ENCODE results near the gene CRACDL.

CRACDL gene

DNA sequence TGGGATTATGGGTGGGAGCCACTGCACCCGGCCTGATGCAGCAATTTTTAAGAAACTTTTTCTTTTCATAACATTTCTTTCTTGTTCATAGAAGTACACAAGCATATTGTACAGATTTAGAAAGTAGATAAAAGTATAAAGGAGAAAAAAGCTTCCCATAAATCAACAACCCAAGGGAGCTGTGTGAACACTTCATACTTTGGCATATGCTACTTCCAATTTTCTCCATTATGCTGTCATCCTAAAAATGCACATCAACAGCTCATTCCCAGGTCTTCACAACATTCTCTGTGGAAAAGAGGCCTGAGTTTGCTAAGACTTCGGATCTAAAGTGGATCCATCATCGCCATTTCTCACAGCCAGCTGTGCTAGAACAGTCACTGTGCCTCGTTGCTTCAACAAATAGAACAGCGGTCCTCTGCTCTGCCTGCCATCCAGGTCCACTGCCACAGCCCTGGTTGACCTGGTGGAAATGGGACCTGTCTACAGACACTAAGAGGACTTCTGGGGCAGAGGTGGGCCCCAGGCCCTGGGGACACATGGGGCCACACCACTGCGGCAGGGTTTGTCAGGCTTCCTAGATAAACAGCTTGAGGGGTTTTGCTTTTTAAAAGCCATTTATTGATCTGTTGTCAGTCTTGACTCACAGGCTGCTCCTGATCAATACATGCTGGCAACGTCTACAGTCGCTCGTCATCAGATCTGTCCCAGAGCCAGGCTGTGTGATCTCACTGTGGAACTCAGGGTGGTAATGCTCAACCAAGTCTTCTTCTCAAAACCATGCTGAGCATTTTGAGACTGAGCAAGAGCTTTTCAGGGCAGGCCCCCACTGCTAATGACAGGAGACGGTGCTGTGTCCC lies 132.4 kb downstream of the CRACDL start:
- DNase-seq (ENCODE audit: low spot score), result no peak

DNA sequence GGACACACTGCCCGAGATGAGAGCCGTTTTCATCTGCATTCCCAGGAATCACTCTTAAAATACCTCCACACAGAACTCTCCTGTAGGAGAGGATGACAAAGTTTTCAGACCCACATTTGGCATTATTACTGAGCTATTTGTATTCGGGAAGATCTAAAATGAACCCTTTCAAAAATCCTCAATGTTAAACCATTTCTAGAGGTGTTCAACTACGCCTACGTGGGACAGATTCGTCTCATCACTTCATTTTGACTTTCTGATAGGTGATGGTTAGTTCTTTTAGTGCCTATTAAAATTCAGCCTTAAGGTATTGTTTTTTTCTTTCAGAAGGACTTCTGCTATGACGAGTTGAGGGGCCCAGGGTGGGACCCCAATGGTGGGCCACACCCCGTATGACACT lies 133.7 kb downstream of the CRACDL start:
- DNase-seq (ENCODE audit: low spot score), result no peak

DNA sequence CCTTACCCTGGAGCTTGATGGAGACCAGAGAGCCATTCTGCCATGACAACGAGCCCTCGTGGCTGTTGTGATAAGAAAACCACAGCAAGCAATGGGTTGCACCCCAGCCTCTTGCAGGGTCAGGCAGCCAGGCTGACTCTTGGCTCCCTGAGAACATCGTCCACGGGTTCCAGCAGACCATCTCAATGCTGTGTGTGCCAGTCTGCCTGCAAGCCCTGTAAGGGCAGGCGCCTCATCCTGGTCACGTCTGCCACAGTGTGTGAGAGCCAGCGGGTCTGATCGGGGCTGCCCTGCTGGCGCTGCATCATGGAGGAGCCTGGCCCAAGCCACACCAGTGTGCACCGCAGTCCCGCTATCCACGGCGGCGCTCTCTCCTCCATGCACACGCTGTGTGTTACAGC lies 134.1 kb downstream of the CRACDL start:
- no peak for DNase-seq (ENCODE audit: low spot score)

DNA sequence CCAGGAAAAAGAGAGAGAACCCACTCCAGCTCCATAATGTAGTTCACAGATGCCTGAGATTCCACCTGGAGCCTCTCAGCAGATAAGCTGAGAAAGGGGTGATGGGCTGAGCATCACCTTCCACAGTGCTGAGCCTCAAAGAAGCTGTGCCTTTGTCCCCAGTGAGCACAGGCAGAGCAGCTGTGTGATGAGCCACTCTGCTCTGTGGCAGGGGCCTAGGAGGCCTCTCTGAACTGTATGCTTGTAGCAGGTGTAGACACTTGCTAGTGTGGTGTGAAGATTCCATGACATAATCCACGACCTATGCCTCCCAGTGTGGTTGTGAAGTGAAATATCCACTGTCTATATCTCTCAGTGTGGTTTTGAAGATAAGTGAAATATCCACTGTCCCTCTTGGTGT lies 134.7 kb downstream of the CRACDL start:
- no peak for DNase-seq (ENCODE audit: low spot score)

DNA sequence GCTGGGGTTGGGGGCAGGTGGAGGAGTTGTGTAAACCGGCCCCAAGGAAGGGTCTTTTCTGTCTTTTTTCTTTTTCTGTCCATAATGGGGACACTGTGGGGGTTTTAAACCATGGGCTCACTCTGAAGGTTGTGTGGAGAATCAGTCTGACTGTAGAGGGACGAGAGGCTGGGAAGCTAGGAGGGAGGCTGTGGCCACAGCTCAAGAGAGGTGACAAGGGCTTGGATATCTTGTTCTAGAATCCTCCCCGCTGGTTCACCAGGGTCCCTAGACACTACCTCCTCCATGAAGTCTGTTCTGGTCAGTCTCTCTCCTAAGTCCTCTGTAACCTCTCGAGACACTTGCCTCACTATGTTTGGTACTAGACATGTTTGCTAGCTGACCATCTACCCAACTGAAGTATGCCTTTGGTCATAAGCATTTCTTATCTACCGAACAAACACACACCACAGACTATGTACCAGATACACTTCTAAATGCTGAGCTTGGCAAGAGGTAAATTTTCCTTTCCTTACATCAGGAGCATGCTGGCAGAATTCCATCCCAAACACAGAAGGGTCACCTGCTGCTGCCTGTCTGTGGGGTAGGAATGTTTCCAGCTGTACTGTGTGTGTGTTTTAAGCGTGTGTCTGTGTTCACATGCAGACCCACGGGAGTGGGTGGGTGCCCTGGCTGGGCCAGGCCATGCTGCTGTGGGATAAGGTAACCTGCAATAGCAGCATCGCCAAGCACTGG lies 135.5 kb downstream of the CRACDL start:
- no peak for DNase-seq (ENCODE audit: low spot score)

DNA sequence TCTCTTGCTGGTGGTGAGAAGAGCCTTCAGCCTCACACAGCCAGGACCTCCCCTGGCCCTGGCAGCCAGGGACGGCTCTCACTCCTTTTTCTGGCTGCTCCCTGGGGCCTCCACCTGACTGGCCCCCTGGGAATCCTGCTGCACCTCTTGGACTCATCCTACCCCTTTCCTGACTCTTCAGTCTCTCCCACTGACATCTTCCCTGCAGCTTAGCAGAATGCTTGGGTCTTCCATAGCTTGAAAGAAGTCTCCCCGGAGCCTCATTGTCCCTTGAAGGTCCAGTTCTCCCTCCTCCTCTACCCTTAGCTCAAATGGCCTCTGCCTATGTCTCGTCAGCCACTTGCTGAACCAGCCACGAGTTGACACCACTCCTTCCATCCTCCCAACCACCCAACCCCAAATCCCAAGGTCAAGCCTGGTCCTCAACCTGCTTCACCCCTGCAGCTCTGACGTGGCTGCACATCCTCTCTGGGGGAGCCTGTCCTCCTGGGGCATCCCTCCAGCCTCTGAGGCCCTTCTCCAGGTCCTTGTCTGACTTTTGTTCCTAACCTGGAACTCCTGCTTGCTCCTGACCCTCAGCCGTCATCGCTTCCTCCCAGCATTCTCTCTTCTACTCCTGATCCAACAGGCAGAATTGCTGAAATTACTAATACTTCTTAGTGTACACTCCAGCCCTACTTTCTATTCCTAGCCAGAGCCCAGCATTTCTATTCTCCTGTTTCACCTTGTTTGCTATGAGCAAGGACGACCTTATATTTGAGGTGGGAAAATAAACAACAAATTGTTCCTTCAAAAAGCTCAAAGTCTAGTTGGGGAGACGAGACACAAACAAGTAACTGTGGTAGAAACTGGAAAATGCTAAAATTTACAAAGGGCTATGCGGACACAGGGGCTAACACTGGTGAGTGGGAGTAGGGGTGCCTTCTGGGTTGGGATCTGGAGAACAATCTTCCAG lies 136.4 kb downstream of the CRACDL start:
- no peak for DNase-seq (ENCODE audit: low spot score)

DNA sequence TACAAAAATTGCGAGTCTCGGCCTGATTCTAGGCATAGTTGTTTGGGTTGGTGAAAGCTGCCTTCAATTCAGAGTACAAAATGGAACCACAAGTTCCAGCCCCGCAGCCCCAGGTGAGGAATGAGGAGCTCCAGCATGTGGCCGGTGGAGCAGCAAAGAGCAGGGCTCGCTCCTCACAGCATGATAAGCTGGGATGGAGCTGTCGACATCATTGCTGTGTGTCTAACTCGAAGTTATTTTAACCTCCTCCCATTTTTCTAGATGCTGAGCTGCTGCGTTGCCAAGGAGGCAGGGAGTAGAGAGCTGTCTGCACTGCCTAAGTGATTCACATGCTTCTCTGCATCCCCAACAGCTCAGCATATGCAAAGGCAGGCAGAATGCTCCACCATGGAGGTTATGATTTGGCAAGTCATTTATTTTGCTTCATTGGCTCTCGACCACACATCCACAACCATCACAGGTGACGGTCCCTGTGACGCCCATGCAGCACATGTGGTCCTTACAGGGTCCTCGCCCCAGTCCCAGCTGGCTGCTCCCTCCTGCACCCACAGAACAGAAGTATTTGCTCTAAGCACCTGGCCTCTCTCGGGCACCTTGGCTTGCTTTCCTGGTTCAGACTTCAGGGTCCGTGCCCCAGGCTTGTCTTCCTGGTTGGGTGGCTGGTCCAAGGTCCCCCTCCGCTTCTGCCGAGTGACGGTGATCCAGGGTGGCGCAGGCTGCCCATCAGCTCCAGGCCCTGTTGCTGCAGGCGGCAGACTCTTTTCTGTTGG lies 139.1 kb downstream of the CRACDL start:
- DNase-seq (ENCODE audit: low spot score), result no peak

DNA sequence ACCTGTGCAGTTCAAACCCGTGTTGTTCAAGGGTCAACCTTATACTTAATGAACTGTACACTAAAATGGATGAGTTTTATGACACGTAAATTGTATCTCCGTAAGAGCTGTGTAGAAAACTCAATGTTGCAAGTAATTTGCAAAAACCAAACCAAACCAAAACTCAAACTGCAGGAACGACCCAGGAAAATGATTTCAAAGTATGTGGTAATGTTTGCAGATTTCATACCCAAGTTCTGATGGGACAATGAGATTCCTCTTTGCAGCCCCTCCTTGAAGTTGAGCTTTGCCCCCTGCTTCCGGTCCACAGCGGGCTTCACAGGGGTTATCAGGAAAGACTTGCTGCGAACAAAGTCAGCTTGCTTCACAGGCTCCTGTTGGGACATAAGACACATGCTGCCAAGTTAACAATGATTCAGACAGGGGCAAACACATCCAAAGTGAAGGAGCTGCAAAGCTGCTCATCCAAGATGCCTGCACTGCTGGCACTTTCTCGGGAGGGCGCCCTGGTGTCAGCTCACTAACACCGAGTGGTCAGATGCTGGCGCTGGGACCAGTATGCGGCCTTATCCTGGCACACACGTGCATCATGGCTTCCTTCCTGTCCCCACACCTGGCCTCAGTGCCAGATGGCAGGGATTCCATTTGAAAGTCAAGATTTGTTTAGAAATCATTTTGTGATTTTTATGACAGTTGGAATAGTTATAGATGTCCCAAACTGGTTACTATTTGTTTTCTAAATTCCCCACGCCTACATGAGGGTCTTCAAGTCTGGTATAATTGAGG lies 139.9 kb downstream of the CRACDL start:
- no peak for DNase-seq (ENCODE audit: low spot score)

DNA sequence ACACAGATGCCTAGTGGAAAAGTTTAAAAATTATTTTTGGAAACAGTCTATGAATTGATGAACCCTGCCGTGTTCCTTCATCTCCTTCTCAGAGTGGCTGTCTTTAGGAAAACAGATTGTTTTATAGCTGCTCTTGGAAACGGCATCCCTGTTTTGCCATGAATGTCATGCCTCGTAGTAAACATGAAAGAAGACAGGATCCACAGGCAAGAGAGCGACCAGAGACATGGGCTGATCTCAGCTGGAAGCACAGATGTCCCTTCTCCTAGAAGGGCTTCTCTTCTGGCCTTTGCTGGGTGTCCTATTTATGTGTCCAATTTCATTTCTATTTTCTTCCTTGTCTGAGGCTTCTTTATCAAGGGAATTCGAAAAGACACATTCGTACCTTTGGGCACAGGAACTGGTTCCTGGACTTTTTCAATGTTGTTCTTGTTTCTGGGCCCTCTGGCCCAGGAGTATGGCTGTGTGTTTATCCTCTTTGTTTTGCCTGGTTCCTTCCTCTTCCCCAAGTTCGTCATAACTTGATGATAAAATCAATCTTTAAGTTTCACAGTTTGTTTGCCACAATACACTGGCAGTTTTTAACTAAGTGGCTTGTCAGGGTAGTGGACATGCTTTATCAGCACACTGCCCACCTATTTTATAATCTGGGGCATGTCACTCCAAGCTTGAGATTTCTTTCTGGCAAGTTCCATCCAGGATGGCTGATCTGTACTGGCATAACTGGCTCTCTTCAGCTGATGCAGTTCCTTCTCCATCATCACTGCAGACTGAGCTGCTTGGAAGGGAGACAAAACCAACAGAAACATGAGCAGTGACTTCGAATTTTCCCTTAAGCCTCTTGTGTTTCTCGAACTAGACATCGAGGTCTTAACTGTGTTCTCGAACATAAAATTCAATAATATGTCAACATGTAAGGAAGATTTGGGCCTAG lies 141.9 kb downstream of the CRACDL start:
- DNase-seq (ENCODE audit: low spot score), result no peak

DNA sequence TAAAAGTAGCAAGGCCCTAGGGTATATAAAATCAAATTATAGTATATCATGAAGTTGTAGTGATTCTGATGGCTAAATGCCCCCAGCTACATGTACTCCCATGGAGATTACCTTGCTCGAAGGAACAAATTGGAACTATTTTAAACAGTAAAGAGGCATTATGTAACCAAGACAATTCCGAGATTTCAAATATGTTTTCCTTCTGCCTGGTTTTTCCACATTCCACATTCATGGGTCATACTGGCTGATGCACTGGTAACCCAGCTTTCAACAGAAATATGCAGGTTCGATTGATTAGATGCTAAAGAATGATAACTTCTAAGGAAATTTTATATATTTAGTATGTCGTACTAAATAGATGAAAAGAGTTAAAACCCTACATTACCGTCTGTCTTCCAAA lies 142.8 kb downstream of the CRACDL start:
- DNase-seq (ENCODE audit: low spot score), result no peak

DNA sequence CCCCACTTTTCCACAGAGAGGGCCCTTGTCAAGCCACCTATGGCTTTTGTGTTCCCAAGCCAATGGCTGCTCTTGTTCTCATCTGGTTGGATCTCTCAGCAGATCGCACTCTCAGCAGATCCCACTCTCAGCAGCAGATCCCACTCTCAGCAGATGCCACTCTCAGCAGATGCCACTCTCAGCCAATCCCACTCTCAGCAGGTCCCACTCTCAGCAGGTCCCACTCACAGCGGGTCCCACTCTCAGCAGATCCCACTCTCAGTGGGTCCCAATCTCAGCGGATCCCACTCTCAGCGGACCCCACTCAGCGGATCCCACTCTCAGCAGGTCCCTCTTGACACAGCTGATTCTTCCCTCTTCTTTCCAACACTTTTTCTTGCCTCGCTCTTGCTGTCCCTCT lies 145.8 kb downstream of the CRACDL start:
- no peak for DNase-seq (ENCODE audit: low spot score)

DNA sequence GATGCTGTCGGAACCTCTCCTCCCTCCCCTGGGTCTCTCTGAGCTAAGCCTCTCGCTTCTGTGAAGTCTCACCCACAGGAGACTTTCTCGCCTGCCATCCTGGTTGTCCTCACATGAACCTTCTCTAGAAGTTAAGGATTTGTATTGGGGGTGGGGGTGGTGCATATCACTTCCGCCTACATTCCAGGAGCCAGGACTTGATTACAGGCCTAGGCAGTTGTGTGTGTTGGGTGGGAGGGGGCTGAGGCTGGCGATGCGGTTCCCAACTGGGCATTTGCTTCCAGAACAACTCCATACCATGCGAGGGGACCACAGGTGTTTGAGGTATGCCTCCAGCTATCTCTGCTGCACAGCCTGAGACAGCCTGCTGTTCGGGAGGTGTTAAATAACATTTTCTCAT lies 148.3 kb downstream of the CRACDL start:
- DNase-seq (ENCODE audit: low spot score), result no peak

DNA sequence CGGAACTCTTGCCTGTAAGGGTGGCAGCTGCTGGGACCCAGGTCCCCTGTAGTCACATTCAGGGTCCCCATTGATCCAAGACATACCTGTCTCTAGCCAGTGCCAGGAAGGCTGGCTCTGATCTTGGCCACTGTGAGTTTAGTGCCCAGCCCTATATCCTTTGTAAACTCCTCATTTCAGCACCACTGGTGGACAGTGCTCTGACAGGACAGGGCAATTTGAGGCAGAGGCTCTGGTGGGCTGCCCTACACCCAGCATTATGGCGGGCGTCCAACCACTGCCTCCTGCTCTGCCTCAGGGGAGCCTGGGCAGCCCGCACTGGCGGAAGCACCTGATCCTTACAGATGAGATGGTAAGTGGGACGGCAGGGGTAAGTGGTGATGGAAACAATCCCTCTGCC lies 149.8 kb downstream of the CRACDL start:
- DNase-seq (ENCODE audit: low spot score), result no peak

DNA sequence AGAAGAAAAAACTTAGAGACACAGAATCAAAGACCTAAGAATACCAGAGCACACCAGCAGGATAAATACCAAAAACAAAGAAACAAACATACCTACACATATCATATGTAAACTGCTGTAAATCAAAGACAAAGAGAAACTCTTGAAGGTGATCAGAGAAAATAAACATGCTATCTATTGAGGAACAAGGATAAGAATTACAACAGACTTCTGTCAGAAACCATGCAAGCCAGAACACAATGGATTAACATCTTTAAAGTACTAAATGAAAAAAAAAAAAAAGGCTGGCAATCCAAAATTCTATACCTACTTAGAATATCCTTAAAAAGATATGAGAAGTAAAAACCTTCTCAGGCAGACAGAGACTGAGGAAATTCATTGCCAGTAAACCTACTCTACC lies 153.5 kb downstream of the CRACDL start:
- DNase-seq (ENCODE audit: low spot score), result no peak

DNA sequence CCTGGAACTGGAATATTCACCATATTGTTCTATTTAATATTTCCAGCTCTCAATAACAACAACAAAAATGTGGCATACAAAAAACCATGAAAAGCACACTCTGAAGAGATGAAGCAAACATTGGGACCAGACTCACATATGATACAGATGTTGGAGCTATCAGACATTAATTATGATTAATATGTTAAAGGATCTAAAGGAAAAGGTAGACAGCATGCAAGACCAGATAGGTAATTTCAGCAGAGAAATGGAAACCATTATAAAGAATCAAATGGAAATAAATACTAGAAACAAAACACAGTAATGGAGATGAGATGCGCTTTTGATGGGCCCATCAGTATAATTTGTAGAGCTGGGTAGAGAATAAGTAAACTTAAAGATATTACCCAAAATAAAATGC lies 154.2 kb downstream of the CRACDL start:
- DNase-seq (ENCODE audit: low spot score), result no peak

DNA sequence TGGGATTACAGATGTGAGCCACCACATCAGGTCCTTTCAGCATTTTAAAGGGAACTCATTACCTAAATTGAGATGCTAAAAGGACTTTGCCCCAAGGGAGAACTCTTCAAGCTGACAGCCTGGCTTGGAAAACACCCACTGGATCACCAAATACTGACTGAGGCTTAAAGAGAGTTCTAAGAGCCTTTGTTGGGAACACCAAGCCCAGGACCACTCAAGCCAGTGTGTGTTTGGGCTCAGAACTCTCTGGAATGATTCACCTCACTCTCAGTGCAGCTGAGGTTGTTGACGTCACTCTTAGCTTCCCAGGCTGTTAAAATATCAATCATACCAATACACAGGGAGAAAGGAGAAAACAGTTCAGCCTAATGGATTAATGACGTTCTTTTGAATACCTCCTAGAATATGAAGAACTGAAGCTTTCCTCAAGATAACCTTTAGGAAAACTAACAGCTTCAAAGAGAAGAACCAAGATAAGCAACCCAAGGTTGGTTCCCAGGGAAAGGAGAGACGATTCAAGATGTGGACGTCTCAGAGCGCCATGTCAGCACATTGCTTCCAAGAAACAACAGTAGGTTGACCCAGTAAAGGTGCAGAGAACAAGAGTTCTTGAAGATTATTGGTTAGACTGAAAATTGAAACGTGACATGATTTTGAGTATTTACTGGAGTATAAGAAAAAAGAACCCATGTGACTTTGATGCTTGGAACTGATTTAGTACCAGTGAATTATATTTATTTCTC lies 157.1 kb downstream of the CRACDL start:
- no peak for DNase-seq (ENCODE audit: low spot score)

DNA sequence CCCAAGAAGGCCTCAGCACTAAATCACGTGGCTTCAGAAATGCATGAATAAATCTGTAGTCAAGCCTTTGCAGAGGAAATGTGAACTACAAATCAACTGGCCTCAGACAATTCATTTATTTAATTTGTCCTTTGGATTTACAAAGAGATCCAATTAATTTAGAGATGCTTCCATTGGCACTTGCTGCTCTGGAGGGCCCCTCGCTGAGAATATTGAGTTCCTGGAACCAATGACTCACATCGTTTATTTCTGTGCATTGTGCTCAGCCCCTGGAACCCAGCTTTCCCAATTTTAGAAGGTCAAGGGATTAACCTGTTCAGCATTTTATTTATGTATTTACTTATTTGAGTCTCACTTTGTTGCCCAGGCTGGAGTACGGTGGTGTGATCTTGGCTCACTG lies 157.9 kb downstream of the CRACDL start:
- no peak for DNase-seq (ENCODE audit: low spot score)

DNA sequence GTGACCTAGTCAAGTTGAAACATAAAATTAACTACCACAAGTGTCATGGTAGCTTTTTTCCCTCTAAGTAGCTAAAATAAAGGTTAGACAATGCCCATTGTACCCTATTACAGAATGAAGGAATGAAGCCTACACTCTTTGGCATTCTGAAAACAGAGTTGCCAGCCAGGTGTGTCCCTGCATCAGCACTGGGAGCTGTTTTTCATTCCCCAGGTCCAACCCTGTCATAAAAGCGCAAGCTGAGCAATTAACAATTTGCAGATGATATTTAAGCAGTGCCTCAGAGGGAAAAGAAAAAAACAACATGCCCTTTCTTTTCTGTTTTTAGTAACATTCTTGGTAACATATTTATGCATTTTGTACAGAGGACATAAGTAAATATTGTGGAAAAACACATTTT lies 158.3 kb downstream of the CRACDL start:
- DNase-seq (ENCODE audit: low spot score), result no peak

DNA sequence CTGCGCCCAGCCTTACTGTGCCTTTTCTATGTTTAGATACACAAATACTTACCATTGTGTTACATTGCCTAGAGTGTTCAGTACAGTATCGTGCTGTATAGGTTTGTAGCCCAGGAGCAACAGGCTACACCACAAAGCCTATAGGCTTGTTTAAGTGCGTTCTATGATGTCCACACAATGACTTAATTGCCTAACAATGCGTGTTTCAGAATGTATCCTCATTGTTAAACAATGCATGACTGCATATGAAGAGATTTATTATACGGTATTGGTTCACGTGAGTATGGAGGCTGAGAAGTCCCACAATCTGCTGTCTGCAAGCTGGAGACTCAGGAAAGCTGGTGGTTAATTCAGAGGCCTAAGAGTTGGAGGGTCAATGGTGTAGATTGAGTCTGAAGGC lies 158.9 kb downstream of the CRACDL start:
- DNase-seq (ENCODE audit: low spot score), result no peak
